Measurements from ENCODE around the gene NKX2-4.
A peak's percentile ranks its signal among the peaks of the same experiment; 100 is the strongest.

NKX2-4 gene

DNA sequence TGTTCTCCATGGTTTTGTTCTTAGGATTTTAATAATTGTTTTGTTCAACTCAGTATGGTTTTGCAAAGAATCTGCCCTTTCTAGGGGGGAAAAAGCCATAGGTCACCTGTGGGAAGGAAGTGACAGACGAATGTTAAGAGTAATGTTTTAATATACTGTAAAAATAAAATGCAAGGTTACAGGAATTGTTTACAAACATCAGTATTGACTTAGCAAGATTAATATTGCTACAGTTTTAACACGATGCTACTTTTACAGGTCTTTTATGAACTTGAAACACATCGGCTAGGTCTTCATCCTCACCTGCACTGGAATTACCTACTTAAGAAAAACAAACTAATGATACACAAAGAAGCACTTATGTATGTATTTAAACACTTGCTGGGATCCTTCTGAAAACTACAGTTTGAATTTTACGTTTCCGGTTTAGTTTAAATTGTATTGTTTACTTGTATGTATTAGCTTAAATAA lies 1.7 kb upstream of the NKX2-4 start:
- DNase-seq (ENCODE audit: low read depth) = no peak
- no peak overlapping the region for H3K4me3 ChIP-seq (ENCODE audit: low read depth, low read length)
- TF ChIP-seq CTCF (IDR thresholded peaks at IDR 0.05; ENCODE audit: insufficient read depth, low read depth, low read length, missing control alignments) = no peak

DNA sequence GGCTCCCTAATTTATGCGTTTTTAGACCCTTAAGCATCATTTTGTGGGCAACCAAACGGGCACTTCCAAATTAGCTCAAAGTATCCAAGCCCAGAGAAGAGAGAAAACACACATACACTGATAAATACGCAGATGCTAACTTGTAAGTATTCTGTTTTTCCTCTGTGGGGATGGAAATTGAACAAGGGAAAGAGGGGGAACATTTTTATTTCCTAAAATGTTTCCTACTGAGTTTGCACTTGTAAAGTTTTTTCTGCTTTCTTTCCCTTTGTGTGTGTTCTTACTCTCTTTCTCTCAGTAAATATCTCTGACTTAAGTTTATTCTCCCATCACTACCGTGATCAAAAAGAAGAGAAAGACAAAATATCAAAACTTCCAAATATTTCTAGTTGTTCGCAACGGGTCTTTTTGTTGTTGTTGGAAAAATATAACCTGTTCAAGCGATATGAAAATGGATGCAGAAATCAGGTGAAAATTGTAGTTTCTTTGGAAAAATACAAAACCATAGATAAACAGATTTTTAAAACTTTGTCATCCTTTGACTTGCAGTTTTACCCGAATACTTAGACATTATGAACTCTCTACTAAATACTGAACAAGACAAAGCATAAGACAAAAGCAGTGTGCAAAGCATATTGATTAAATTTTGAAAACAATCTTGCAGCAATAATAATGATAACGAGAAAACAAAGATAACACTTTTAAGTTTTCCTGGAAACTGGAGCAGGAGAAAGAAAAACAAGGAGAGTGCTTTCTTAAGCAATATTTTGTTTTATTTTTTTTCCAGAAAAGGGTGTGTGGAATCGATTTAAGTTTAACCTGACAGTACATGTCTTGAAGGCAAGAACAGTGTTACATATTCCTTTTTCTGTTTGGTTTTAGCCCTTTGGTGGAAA lies 1.0 kb upstream of the NKX2-4 start:
- DNase-seq (ENCODE audit: low read depth) = no peak
- H3K4me3 ChIP-seq (ENCODE audit: low read depth, low read length) = no peak overlapping the region
- no peak for TF ChIP-seq CTCF (IDR thresholded peaks at IDR 0.05; ENCODE audit: insufficient read depth, low read depth, low read length, missing control alignments)

GRCh38 chr20:21396599-21397340 lies 556 bp downstream of the NKX2-4 start:
- no peak for TF ChIP-seq CTCF (IDR thresholded peaks at IDR 0.05; ENCODE audit: insufficient read depth, low read depth, low read length, missing control alignments)
- no peak for DNase-seq (ENCODE audit: low read depth)
- H3K4me3 ChIP-seq (ENCODE audit: low read depth, low read length) = no peak overlapping the region

- peak; percentile 38 for DNase-seq (ENCODE audit: low read depth)
- no peak overlapping the region for H3K4me3 ChIP-seq (ENCODE audit: low read depth, low read length)
- no peak for TF ChIP-seq CTCF (IDR thresholded peaks at IDR 0.05; ENCODE audit: insufficient read depth, low read depth, low read length, missing control alignments)
These were observed 1.4 kb downstream of the NKX2-4 start for GRCh38 chr20:21395666-21396598.

GRCh38 chr20:21395051-21395665 lies 2.2 kb downstream of the NKX2-4 start:
- no peak for TF ChIP-seq CTCF (IDR thresholded peaks at IDR 0.05; ENCODE audit: insufficient read depth, low read depth, low read length, missing control alignments)
- no peak for DNase-seq (ENCODE audit: low read depth)
- H3K4me3 ChIP-seq (ENCODE audit: low read depth, low read length) = no peak overlapping the region

GRCh38 chr20:21394551-21394950 lies 2.8 kb downstream of the NKX2-4 start:
- TF ChIP-seq CTCF (IDR thresholded peaks at IDR 0.05; ENCODE audit: insufficient read depth, low read depth, low read length, missing control alignments) = no peak
- no peak overlapping the region for H3K4me3 ChIP-seq (ENCODE audit: low read depth, low read length)
- no peak for DNase-seq (ENCODE audit: low read depth)

All from GM12865 (cell line).